Activated CD8-positive, alpha-beta memory T cell treated with anti-CD3 and anti-CD28 coated beads, Interleukin-2, amount 50 U/mL, for 24 hours (primary cell): Measurements from ENCODE around the gene FMNL3.
A peak's percentile ranks its signal among the peaks of the same experiment; 100 is the strongest.

Experiments used
- DNase-seq: peaks from one replicate; pipeline ENCODE4 v3.0.0-alpha.2; 2020; ENCODE audit errors: extremely low read depth

The FMNL3 gene

GRCh38 chr12:49649892-49650291 lies 57.3 kb downstream of the FMNL3 start:
- no peak for DNase-seq

GRCh38 chr12:49649445-49649844 lies 57.8 kb downstream of the FMNL3 start:
- DNase-seq, result no peak

GRCh38 chr12:49648712-49649003 lies 58.5 kb downstream of the FMNL3 start:
- DNase-seq, result no peak

GRCh38 chr12:49647827-49648711 lies 59.1 kb downstream of the FMNL3 start:
- no peak for DNase-seq

- no peak for DNase-seq
Measured at GRCh38 chr12:49646871-49647654, 60.1 kb downstream of the FMNL3 start.

GRCh38 chr12:49646331-49646830 lies 60.8 kb downstream of the FMNL3 start:
- DNase-seq, result no peak

- no peak for DNase-seq
Measured at GRCh38 chr12:49645146-49646039, 61.8 kb downstream of the FMNL3 start.

GRCh38 chr12:49644620-49644994 lies 62.6 kb downstream of the FMNL3 start:
- peak; percentile 59 for DNase-seq

- DNase-seq, result no peak
Measured at GRCh38 chr12:49643961-49644619, 63.1 kb downstream of the FMNL3 start.

GRCh38 chr12:49643135-49643534 lies 64.1 kb downstream of the FMNL3 start:
- no peak for DNase-seq

- no peak for DNase-seq
Measured at GRCh38 chr12:49642370-49642802, 64.8 kb downstream of the FMNL3 start.

- no peak for DNase-seq
Measured at GRCh38 chr12:49641748-49642369, 65.3 kb downstream of the FMNL3 start.

GRCh38 chr12:49636979-49637755 lies 70.0 kb downstream of the FMNL3 start:
- DNase-seq, result peak; percentile 23

- DNase-seq, result no peak
Measured at GRCh38 chr12:49636574-49636973, 70.6 kb downstream of the FMNL3 start.

- DNase-seq, result no peak
Measured at GRCh38 chr12:49635656-49636055, 71.5 kb downstream of the FMNL3 start.

GRCh38 chr12:49635036-49635435 lies 72.2 kb downstream of the FMNL3 start:
- DNase-seq, result no peak

- no peak for DNase-seq
Measured at GRCh38 chr12:49633703-49634345, 73.4 kb downstream of the FMNL3 start.

- DNase-seq, result no peak
Measured at GRCh38 chr12:49632986-49633702, 74.1 kb downstream of the FMNL3 start.

GRCh38 chr12:49632401-49632800 lies 74.8 kb downstream of the FMNL3 start:
- DNase-seq, result no peak
